HG03060 (cell line): ENCODE measurements around the gene CACNB4.
A peak's percentile ranks its signal among the peaks of the same experiment; 100 is the strongest.
"Not testable (repeated sequence)": the region's sequence is repeated elsewhere in the genome, so short reads cannot be mapped to it uniquely, and the experiment has no call there.

ENCODE experiments used
- ATAC-seq: cut with Tn5 transposase; IDR thresholded peaks from one replicate; pipeline ENCODE4 v1.9.1; 2021; ENCODE audit warnings: low read depth, moderate number of reproducible peaks; ENCODE audit not compliant: unreplicated experiment

The CACNB4 gene

GRCh38 chr2:151916632-151917031 is 182.2 kb downstream of the CACNB4 start:
- ATAC-seq, result no peak

GRCh38 chr2:151915629-151916025 is 183.2 kb downstream of the CACNB4 start:
- ATAC-seq, result not testable (repeated sequence)

- no peak for ATAC-seq
Measured at GRCh38 chr2:151914989-151915628, 183.7 kb downstream of the CACNB4 start.

- ATAC-seq, result no peak
Measured at GRCh38 chr2:151908204-151908882, 190.5 kb downstream of the CACNB4 start.

GRCh38 chr2:151907286-151908203 is 191.3 kb downstream of the CACNB4 start:
- ATAC-seq, result no peak

- no peak for ATAC-seq
Measured at GRCh38 chr2:151906633-151906998, 192.2 kb downstream of the CACNB4 start.

- ATAC-seq, result peak; percentile 62
Measured at GRCh38 chr2:151905963-151906632, 192.7 kb downstream of the CACNB4 start.

GRCh38 chr2:151904807-151905206 is 194.0 kb downstream of the CACNB4 start:
- ATAC-seq, result no peak

GRCh38 chr2:151904021-151904420 is 194.8 kb downstream of the CACNB4 start:
- no peak for ATAC-seq

GRCh38 chr2:151902829-151903228 is 196.0 kb downstream of the CACNB4 start:
- no peak for ATAC-seq

GRCh38 chr2:151900331-151900730 is 198.5 kb downstream of the CACNB4 start:
- no peak for ATAC-seq

GRCh38 chr2:151899156-151899555 is 199.7 kb downstream of the CACNB4 start:
- ATAC-seq, result no peak

- ATAC-seq, result no peak
Measured at GRCh38 chr2:151891566-151892194, 207.2 kb downstream of the CACNB4 start.

- no peak for ATAC-seq
Measured at GRCh38 chr2:151887164-151887563, 211.7 kb downstream of the CACNB4 start.

GRCh38 chr2:151886241-151886640 is 212.6 kb downstream of the CACNB4 start:
- no peak for ATAC-seq

GRCh38 chr2:151882786-151883445 is 215.9 kb downstream of the CACNB4 start:
- no peak for ATAC-seq

- no peak for ATAC-seq
Measured at GRCh38 chr2:151881342-151881741, 217.5 kb downstream of the CACNB4 start.

GRCh38 chr2:151880586-151880985 is 218.3 kb downstream of the CACNB4 start:
- ATAC-seq, result no peak

GRCh38 chr2:151878655-151879563 is 219.9 kb downstream of the CACNB4 start:
- no peak for ATAC-seq
